AG09319 (cell line): Measurements from ENCODE around the gene KLHL6.

ENCODE experiments used
- DNase-seq: peaks from one replicate; pipeline ENCODE4 v3.0.0-alpha.2; 2010; ENCODE audit warnings: low read depth; ENCODE audit errors: extremely low read depth
- CTCF ChIP-seq: IDR thresholded peaks from 2 replicates; pipeline ENCODE4 v1.5.1; 2011; ENCODE audit warnings: low read depth, mild to moderate bottlenecking, inconsistent platforms, low read length, moderate library complexity

The KLHL6 gene

GRCh38 chr3:183541235-183541655, 14.3 kb downstream of the KLHL6 start:
- TF ChIP-seq CTCF = no peak

GRCh38 chr3:183540501-183541234, 14.8 kb downstream of the KLHL6 start:
- no peak for TF ChIP-seq CTCF
- no peak for DNase-seq

More at GRCh38 chr3:183541235-183541655, 14.3 kb downstream of the KLHL6 start:
- no peak for DNase-seq

GRCh38 chr3:183539811-183540210, 15.7 kb downstream of the KLHL6 start:
- TF ChIP-seq CTCF = no peak
- no peak for DNase-seq

GRCh38 chr3:183538486-183538885, 17.0 kb downstream of the KLHL6 start:
- no peak for TF ChIP-seq CTCF
- no peak for DNase-seq

- no peak for TF ChIP-seq CTCF
- DNase-seq = no peak
Observed at GRCh38 chr3:183537295-183537730, 18.2 kb downstream of the KLHL6 start.

GRCh38 chr3:183536238-183536880, 19.1 kb downstream of the KLHL6 start:
- DNase-seq = no peak
- TF ChIP-seq CTCF = no peak

GRCh38 chr3:183534249-183534648, 21.3 kb downstream of the KLHL6 start:
- no peak for DNase-seq
- no peak for TF ChIP-seq CTCF
